Measurements from ENCODE around the gene LRRC47.

The LRRC47 gene

GRCh38 chr1:3733883-3734589 lies 62.3 kb downstream of the LRRC47 start:
- no peak overlapping the region for H2BK120ac ChIP-seq (ENCODE audit: low read depth, low read length)
- no peak overlapping the region for H2BK15ac ChIP-seq (ENCODE audit: low read length)
- H3K27me3 ChIP-seq (ENCODE audit: control insufficient read depth in 3 of 3, insufficient read depth in 3 of 3, low read depth in 1 of 3, low read length in 3 of 3): no peaks in the 10 kb centered on the region
- no peak overlapping the region for H3K14ac ChIP-seq (ENCODE audit: low read length)
- DNase-seq (ENCODE audit: low spot score): no peak
- H2BK5ac ChIP-seq (ENCODE audit: low read length): no peak overlapping the region
- no peak overlapping the region for H3K18ac ChIP-seq (ENCODE audit: low read length)
- no peak overlapping the region for H3K4ac ChIP-seq (ENCODE audit: low read length)
- H3K36me3 ChIP-seq (replicated peaks in 1 of 2; ENCODE audit: control insufficient read depth in 2 of 2, insufficient read depth in 2 of 2, low read length in 2 of 2): peaks cover 27 to 49% of the 10 kb centered on the region in 2 donors
- H2AFZ ChIP-seq (ENCODE audit: low read length): no peak overlapping the region
- no peak overlapping the region for H4K8ac ChIP-seq (ENCODE audit: low read depth, low read length)
- WGBS, 2 donors (ENCODE audit: extremely low coverage in 2 of 2, insufficient read length in 2 of 2, insufficient replicate concordance in 1 of 2): no CpG with 5 or more reads among the region's 17 CpGs
- peaks cover 2% of the 10 kb centered on the region for H3K79me1 ChIP-seq (ENCODE audit: low read depth, low read length)
- no peak overlapping the region for H3K23ac ChIP-seq (ENCODE audit: low read depth, low read length, poor library complexity)
- no peak overlapping the region for H2BK12ac ChIP-seq (ENCODE audit: low read length)
- H4K91ac ChIP-seq (ENCODE audit: low read depth, low read length, poor library complexity): no peak overlapping the region
- H3K4me1 ChIP-seq (ENCODE audit: control insufficient read depth in 2 of 2, insufficient read depth in 1 of 2, low read depth in 1 of 2, low read length in 2 of 2): peaks cover 13 to 18% of the 10 kb centered on the region in 2 donors
- H3K27ac ChIP-seq (replicated peaks; ENCODE audit: low read length): no peak overlapping the region
- peak overlapping the region; percentile 81 for H3K9ac ChIP-seq (ENCODE audit: low read depth, low read length, poor library complexity)
- no peak overlapping the region for H3K4me3 ChIP-seq (ENCODE audit: low read length in 2 of 2)
- no peak overlapping the region for H2AK5ac ChIP-seq (ENCODE audit: low read depth, low read length)
- no peak overlapping the region for H3K4me2 ChIP-seq (ENCODE audit: insufficient read depth, low read length, poor library complexity, severe bottlenecking)
- H3K9me3 ChIP-seq (replicated peaks in 1 of 2; ENCODE audit: control insufficient read depth in 2 of 2, insufficient read depth in 1 of 2, low read depth in 1 of 2, low read length in 2 of 2): no peaks in the 10 kb centered on the region

- no peak for DNase-seq (ENCODE audit: low spot score)
- Histone ChIP-seq H4K8ac (ENCODE audit: low read depth, low read length) (no peak overlapping the region), H3K4ac (ENCODE audit: low read length) (peak overlapping the region; percentile 66), H3K36me3 (replicated peaks in 1 of 2; ENCODE audit: control insufficient read depth in 2 of 2, insufficient read depth in 2 of 2, low read length in 2 of 2) (peaks cover 21 to 42% of the 10 kb centered on the region in 2 donors), H3K18ac (ENCODE audit: low read length) (peak overlapping the region; percentile 97), H2BK120ac (ENCODE audit: low read depth, low read length) (no peak overlapping the region), H3K27me3 (ENCODE audit: control insufficient read depth in 3 of 3, insufficient read depth in 3 of 3, low read depth in 1 of 3, low read length in 3 of 3) (peaks cover 0 to under 1% (median 0%) of the 10 kb centered on the region in 3 experiments), H3K23ac (ENCODE audit: low read depth, low read length, poor library complexity) (peak overlapping the region; percentile 97), H3K27ac (replicated peaks; ENCODE audit: low read length) (no peak overlapping the region), H3K9me3 (replicated peaks in 1 of 2; ENCODE audit: control insufficient read depth in 2 of 2, insufficient read depth in 1 of 2, low read depth in 1 of 2, low read length in 2 of 2) (no peaks in the 10 kb centered on the region), H4K91ac (ENCODE audit: low read depth, low read length, poor library complexity) (no peak overlapping the region), H2AK5ac (ENCODE audit: low read depth, low read length) (peak overlapping the region; percentile 94), H3K4me2 (ENCODE audit: insufficient read depth, low read length, poor library complexity, severe bottlenecking) (peak overlapping the region; percentile 2), H3K4me3 (ENCODE audit: low read length in 2 of 2) (no peak overlapping the region), H3K4me1 (ENCODE audit: control insufficient read depth in 2 of 2, insufficient read depth in 1 of 2, low read depth in 1 of 2, low read length in 2 of 2) (peaks cover 13 to 18% of the 10 kb centered on the region in 2 donors), H2BK5ac (ENCODE audit: low read length) (peak overlapping the region; percentile 35), H2AFZ (ENCODE audit: low read length) (no peak overlapping the region), H3K9ac (ENCODE audit: low read depth, low read length, poor library complexity) (peak overlapping the region; percentile 80), H2BK12ac (ENCODE audit: low read length) (peak overlapping the region; percentile 58), H3K79me1 (ENCODE audit: low read depth, low read length) (peaks cover 2% of the 10 kb centered on the region), H2BK15ac (ENCODE audit: low read length) (no peak overlapping the region), H3K14ac (ENCODE audit: low read length) (peak overlapping the region; percentile 94)
- no CpG with 5 or more reads among the region's 29 CpGs for WGBS, 2 donors (ENCODE audit: extremely low coverage in 2 of 2, insufficient read length in 2 of 2, insufficient replicate concordance in 1 of 2)
Measured at GRCh38 chr1:3733094-3733882, 63.0 kb downstream of the LRRC47 start.

DNA sequence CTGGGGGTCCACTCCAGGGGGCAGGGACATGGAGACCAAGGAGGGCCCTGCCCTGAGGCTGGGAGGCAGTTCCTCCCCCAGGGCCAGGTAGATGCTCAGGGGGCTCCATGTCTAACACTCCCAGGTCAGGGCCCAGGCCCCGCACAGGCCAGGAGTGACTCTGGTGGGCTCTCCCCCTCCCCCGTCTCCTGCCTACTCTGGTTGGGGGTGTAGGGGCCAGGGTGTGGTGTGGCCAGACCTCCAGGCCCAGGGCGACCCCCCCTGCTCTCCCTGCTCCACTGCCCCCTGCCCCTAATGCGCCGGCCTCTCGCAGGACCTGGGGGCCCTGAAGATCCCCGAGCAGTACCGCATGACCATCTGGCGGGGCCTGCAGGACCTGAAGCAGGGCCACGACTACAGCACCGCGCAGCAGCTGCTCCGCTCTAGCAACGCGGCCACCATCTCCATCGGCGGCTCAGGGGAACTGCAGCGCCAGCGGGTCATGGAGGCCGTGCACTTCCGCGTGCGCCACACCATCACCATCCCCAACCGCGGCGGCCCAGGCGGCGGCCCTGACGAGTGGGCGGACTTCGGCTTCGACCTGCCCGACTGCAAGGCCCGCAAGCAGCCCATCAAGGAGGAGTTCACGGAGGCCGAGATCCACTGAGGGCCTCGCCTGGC lies 63.7 kb downstream of the LRRC47 start:
- H2BK5ac ChIP-seq (ENCODE audit: low read length): peak overlapping the region; percentile 35
- H4K91ac ChIP-seq (ENCODE audit: low read depth, low read length, poor library complexity): peak overlapping the region; percentile 98
- peaks cover 13 to 18% of the 10 kb centered on the region in 2 donors for H3K4me1 ChIP-seq (ENCODE audit: control insufficient read depth in 2 of 2, insufficient read depth in 1 of 2, low read depth in 1 of 2, low read length in 2 of 2)
- no peaks in the 10 kb centered on the region for H3K9me3 ChIP-seq (replicated peaks in 1 of 2; ENCODE audit: control insufficient read depth in 2 of 2, insufficient read depth in 1 of 2, low read depth in 1 of 2, low read length in 2 of 2)
- peaks cover 2% of the 10 kb centered on the region for H3K79me1 ChIP-seq (ENCODE audit: low read depth, low read length)
- no peak overlapping the region for H3K4me3 ChIP-seq (ENCODE audit: low read length in 2 of 2)
- peaks cover 15 to 35% of the 10 kb centered on the region in 2 donors for H3K36me3 ChIP-seq (replicated peaks in 1 of 2; ENCODE audit: control insufficient read depth in 2 of 2, insufficient read depth in 2 of 2, low read length in 2 of 2)
- no CpG with 5 or more reads among the region's 37 CpGs for WGBS, 2 donors (ENCODE audit: extremely low coverage in 2 of 2, insufficient read length in 2 of 2, insufficient replicate concordance in 1 of 2)
- H3K14ac ChIP-seq (ENCODE audit: low read length): peak overlapping the region; percentile 94
- peak overlapping the region; percentile 97 for H3K18ac ChIP-seq (ENCODE audit: low read length)
- H3K27me3 ChIP-seq (ENCODE audit: control insufficient read depth in 3 of 3, insufficient read depth in 3 of 3, low read depth in 1 of 3, low read length in 3 of 3): peaks cover 0 to 5% (median 0%) of the 10 kb centered on the region in 3 experiments
- H2AK5ac ChIP-seq (ENCODE audit: low read depth, low read length): peak overlapping the region; percentile 88
- H3K9ac ChIP-seq (ENCODE audit: low read depth, low read length, poor library complexity): peak overlapping the region; percentile 80
- H3K4ac ChIP-seq (ENCODE audit: low read length): peak overlapping the region; percentile 66
- peak overlapping the region; percentile 11 for H3K4me2 ChIP-seq (ENCODE audit: insufficient read depth, low read length, poor library complexity, severe bottlenecking)
- H2BK12ac ChIP-seq (ENCODE audit: low read length): peak overlapping the region; percentile 84
- no peak overlapping the region for H3K27ac ChIP-seq (replicated peaks; ENCODE audit: low read length)
- peak overlapping the region; percentile 97 for H3K23ac ChIP-seq (ENCODE audit: low read depth, low read length, poor library complexity)
- H4K8ac ChIP-seq (ENCODE audit: low read depth, low read length): peak overlapping the region; percentile 23
- DNase-seq (ENCODE audit: low spot score): no peak
- H2BK15ac ChIP-seq (ENCODE audit: low read length): peak overlapping the region; percentile 96
- H2AFZ ChIP-seq (ENCODE audit: low read length): no peak overlapping the region
- H2BK120ac ChIP-seq (ENCODE audit: low read depth, low read length): peak overlapping the region; percentile 63

Data from neuronal stem cell (in vitro differentiated cells).